Esophagus squamous epithelium (tissue), 4 donors: ENCODE results near the gene CTSW.

Experiments used
- CTCF ChIP-seq, 6 experiments: fragments of 450-650 bp in 4 of 6; fragments of 200-600 bp in 2 of 6; sonication (generic) in 2 of 6; IDR thresholded peaks; one replicate each; pipeline ENCODE4 v1.5.1; 2016 to 2019; ENCODE audit warnings: antibody characterized with exemption in 6 of 6, mild to moderate bottlenecking in 4 of 6, moderate library complexity in 4 of 6
- POLR2A ChIP-seq, 4 donors: fragments of 450-650 bp; IDR thresholded peaks; one replicate each; pipeline ENCODE4 v1.6.1; 2017; ENCODE audit warnings: antibody characterized with exemption in 4 of 4, mild to moderate bottlenecking in 4 of 4, moderate library complexity in 3 of 4

- TF ChIP-seq CTCF (IDR thresholded peaks at IDR 0.05) (no peak), POLR2A (IDR thresholded peaks at IDR 0.05) (no peak)
These were observed 8.1 kb downstream of the CTSW start for GRCh38 chr11:65887723-65888162.
